Endodermal cell (in vitro differentiated cells): ENCODE data around the gene CHD3. TPM values are rescaled to one million over a fixed set of nuclear protein-coding genes. Genes with fewer than 3 reads are reported as not detected.

Source experiments
- DNase-seq: peaks from one replicate; pipeline ENCODE4 v3.0.0-alpha.2; 2017
- H3K27ac ChIP-seq: 2 replicates; pipeline ENCODE4 v1.5.1; 2013; ENCODE audit warnings: mild to moderate bottlenecking, low read depth, low read length, moderate library complexity
- H3K27me3 ChIP-seq: 2 replicates; pipeline ENCODE4 v1.6.1; 2013; ENCODE audit warnings: mild to moderate bottlenecking, low read length, moderate library complexity; ENCODE audit not compliant: insufficient read depth, control insufficient read depth, poor library complexity, severe bottlenecking
- H3K36me3 ChIP-seq: 2 replicates; pipeline ENCODE4 v1.7.0; 2013; ENCODE audit warnings: mild to moderate bottlenecking, low read length, moderate library complexity; ENCODE audit not compliant: control insufficient read depth, insufficient read depth
- H3K4me1 ChIP-seq: one replicate; pipeline ENCODE4 v1.7.0; 2013; ENCODE audit warnings: low read length; ENCODE audit not compliant: control insufficient read depth, insufficient read depth
- H3K4me3 ChIP-seq: 2 replicates; pipeline ENCODE4 v1.5.1; 2013; ENCODE audit warnings: mild to moderate bottlenecking, low read length, moderate library complexity
- H3K9ac ChIP-seq: 2 replicates; pipeline ENCODE4 v1.6.1; 2013; ENCODE audit warnings: mild to moderate bottlenecking, low read length, moderate library complexity; ENCODE audit not compliant: poor library complexity, severe bottlenecking; ENCODE audit errors: extremely low read depth
- H3K9me3 ChIP-seq: 2 replicates; pipeline ENCODE4 v1.6.1; 2013; ENCODE audit warnings: mild to moderate bottlenecking, low read length, moderate library complexity; ENCODE audit not compliant: control insufficient read depth
- H3K27ac Mint-ChIP-seq: 2 replicates; pipeline ENCODE4 v1.8.0; 2020; ENCODE audit warnings: mixed read lengths
- H3K27me3 Mint-ChIP-seq: 2 replicates; pipeline ENCODE4 v1.8.0; 2021; ENCODE audit warnings: mild to moderate bottlenecking, mixed read lengths; ENCODE audit not compliant: insufficient read depth
- H3K36me3 Mint-ChIP-seq: 2 replicates; pipeline ENCODE4 v1.8.0; 2020; ENCODE audit warnings: low read depth, mixed read lengths
- H3K4me1 Mint-ChIP-seq: 2 replicates; pipeline ENCODE4 v1.8.0; 2020; ENCODE audit warnings: mixed read lengths
- H3K4me3 Mint-ChIP-seq: 2 replicates; pipeline ENCODE4 v1.8.0; 2020; ENCODE audit warnings: mild to moderate bottlenecking, moderate library complexity, mixed read lengths
- H3K9me3 Mint-ChIP-seq: 2 replicates; pipeline ENCODE4 v1.8.0; 2020; ENCODE audit warnings: mild to moderate bottlenecking, mixed read lengths
- WGBS, 2 experiments: methylation state at CpG; one replicate each; pipeline versions ENCODE4 v1.1.5 to v1.1.7; 2013; ENCODE audit warnings: missing lambda C conversion rate in 2 of 2, mixed read lengths in 1 of 2; ENCODE audit not compliant: insufficient coverage in 1 of 2, insufficient read length in 1 of 2; 5-methylcytosine and 5-hydroxymethylcytosine counted together
- total RNA-seq, 2 donors: library from RNA; stranded (reverse); fragmentation: NEBNext Ultra II Directional in 1 of 2; extraction: Animal tissue kit (Norgen Biotek cat#: 25700) in 1 of 2; gene quantifications; 2 replicates in 1 of 2; 3 replicates in 1 of 2; pipeline ENCODE4 v1.2.1, GENCODE V29; 2021
- TF ChIP-seq, protein P1 (sequence below): fragments of 200-600 bp; sonication (generic); conservative IDR thresholded peaks from 2 replicates; pipeline ENCODE4 v1.5.0; 2021; ENCODE audit warnings: antibody characterized with exemption, mild to moderate bottlenecking

The CHD3 gene
- total RNA-seq, 2 donors from 2014 or later = 55.0 to 64.1 TPM

DNA sequence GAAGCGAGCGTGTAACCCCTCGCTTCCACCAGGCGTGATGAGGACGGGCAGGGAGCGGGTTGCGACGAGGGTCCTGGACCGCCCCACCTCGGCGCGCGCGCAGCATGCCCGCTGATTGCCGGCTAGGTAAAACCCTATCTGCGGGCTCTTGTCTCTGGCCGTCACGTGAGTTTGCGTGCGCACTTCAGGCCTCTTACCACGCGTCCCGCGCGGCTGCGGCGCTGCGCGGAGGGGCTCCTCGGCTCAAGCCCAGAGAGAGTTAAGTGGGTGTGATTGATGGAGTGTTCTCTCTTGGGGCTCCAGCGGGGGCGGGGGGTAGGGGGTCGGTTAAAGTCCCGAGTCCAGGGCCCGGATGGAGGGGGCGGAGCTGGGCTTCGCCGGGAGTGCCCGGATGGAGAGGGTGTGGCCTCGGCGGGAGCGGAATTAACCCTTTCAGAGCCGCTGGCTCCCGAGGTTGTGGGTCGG is 46.6 kb upstream of the CHD3 start:
- H3K4me1 Mint-ChIP-seq = peaks cover 40% of the 10 kb centered on the region

DNA sequence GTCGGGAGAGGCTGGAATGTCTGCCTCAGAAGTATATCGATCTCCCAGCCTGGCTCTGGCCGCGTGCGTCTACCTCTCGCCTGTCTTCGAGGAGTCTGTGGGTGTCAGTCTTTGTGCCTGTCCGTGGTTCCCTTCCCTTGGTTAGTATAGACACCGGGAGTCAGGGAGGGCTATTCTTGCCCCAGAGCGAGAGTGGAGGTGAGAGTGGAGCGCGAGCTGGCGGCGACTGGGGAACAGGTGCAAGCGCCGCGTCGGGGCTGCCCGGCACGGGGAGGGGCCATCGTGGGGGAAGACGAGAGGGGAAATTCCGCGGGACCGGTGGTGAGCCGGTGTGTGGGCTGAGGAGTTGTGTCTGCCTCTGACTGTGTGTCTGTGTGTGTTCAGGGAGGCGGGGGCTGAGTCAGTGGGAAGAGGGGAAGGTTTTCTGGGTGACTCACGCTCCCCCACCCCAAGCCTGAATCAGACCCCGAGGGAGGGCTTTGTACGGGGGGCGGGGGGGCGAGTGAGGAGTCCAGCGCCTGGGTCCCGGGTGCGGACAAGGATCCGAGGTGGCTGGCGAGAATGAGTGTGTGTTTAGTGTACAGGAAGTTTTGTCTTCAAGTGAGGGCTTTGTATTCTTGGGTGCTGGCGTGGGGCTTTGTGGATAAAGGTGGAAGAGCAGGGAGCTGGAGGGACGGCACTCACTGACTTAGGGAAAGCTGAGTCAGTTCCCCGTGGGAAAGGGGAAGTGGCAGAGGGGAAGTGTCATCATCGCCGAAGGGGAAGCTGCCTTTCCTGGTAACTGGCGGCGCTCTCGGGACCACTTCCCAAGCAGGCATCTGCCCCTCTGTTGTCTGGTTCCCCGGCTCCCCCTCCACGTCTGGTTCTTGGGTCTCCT is 46.0 kb upstream of the CHD3 start:
- H3K27me3 ChIP-seq = no peaks in the 10 kb centered on the region
- peak overlapping the region; percentile 82 for H3K4me3 Mint-ChIP-seq
- no peaks in the 10 kb centered on the region for H3K9me3 Mint-ChIP-seq
- H3K9ac ChIP-seq = peak overlapping the region; percentile 71
- TF ChIP-seq, protein P1, sequence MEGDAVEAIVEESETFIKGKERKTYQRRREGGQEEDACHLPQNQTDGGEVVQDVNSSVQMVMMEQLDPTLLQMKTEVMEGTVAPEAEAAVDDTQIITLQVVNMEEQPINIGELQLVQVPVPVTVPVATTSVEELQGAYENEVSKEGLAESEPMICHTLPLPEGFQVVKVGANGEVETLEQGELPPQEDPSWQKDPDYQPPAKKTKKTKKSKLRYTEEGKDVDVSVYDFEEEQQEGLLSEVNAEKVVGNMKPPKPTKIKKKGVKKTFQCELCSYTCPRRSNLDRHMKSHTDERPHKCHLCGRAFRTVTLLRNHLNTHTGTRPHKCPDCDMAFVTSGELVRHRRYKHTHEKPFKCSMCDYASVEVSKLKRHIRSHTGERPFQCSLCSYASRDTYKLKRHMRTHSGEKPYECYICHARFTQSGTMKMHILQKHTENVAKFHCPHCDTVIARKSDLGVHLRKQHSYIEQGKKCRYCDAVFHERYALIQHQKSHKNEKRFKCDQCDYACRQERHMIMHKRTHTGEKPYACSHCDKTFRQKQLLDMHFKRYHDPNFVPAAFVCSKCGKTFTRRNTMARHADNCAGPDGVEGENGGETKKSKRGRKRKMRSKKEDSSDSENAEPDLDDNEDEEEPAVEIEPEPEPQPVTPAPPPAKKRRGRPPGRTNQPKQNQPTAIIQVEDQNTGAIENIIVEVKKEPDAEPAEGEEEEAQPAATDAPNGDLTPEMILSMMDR = no peak
- peaks cover 11% of the 10 kb centered on the region for H3K4me1 ChIP-seq
- H3K27ac ChIP-seq = peak overlapping the region; percentile 92
- 0 to 1% methylated on average over 19 to 47 of the region's 47 CpGs for WGBS, 2 experiments
- no peak for DNase-seq
- H3K27ac Mint-ChIP-seq = peak overlapping the region; percentile 97
- H3K4me3 ChIP-seq = peak overlapping the region; percentile 93
- H3K4me1 Mint-ChIP-seq = peaks cover 34% of the 10 kb centered on the region
- H3K36me3 Mint-ChIP-seq = peaks cover 26% of the 10 kb centered on the region
- H3K9me3 ChIP-seq = no peaks in the 10 kb centered on the region
- H3K27me3 Mint-ChIP-seq = peaks cover 2% of the 10 kb centered on the region
- peaks cover 21% of the 10 kb centered on the region for H3K36me3 ChIP-seq

More for the DNA sequence above, 46.6 kb upstream of the CHD3 start:
- H3K27ac ChIP-seq = peak overlapping the region; percentile 92
- H3K9me3 ChIP-seq = no peaks in the 10 kb centered on the region
- H3K4me3 ChIP-seq = peak overlapping the region; percentile 93
- H3K27me3 Mint-ChIP-seq = peaks cover 2% of the 10 kb centered on the region
- no peaks in the 10 kb centered on the region for H3K27me3 ChIP-seq
- H3K9ac ChIP-seq = peak overlapping the region; percentile 71
- WGBS, 2 experiments = 0 to 1% methylated on average over 11 to 46 of the region's 46 CpGs
- peak; percentile 99 for DNase-seq
- H3K4me3 Mint-ChIP-seq = peak overlapping the region; percentile 82
- TF ChIP-seq, protein P1 = no peak
- H3K9me3 Mint-ChIP-seq = no peaks in the 10 kb centered on the region
- H3K4me1 ChIP-seq = peaks cover 11% of the 10 kb centered on the region
- peak overlapping the region; percentile 97 for H3K27ac Mint-ChIP-seq
- H3K36me3 ChIP-seq = peaks cover 17% of the 10 kb centered on the region
- peaks cover 21% of the 10 kb centered on the region for H3K36me3 Mint-ChIP-seq

DNA sequence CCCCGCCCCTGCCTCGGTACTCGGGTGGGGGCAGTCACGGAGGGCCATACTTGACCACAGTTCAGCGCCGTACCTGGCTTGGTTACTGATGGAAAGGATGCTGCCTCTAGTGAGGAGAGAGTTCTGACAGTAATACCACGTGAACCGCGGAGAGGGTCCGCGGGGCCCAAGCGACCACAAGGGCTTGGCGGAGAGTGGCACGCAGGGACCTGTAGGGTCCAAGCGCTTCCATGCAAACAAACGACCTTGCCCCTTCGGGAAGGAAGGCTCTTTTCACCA is 45.4 kb upstream of the CHD3 start:
- Histone ChIP-seq H3K9ac (peak overlapping the region; percentile 71), H3K4me1 (peaks cover 11% of the 10 kb centered on the region), H3K36me3 (peaks cover 21% of the 10 kb centered on the region), H3K27me3 (no peaks in the 10 kb centered on the region), H3K9me3 (no peaks in the 10 kb centered on the region), H3K4me3 (peak overlapping the region; percentile 93), H3K27ac (peak overlapping the region; percentile 92)
- peak overlapping the region; percentile 97 for H3K27ac Mint-ChIP-seq
- WGBS, 2 experiments = 0% methylated on average over 7 to 17 of the region's 17 CpGs
- TF ChIP-seq, protein P1 = no peak
- peaks cover 2% of the 10 kb centered on the region for H3K27me3 Mint-ChIP-seq
- H3K4me1 Mint-ChIP-seq = peaks cover 31% of the 10 kb centered on the region
- H3K36me3 Mint-ChIP-seq = peaks cover 27% of the 10 kb centered on the region
- peak overlapping the region; percentile 82 for H3K4me3 Mint-ChIP-seq
- peak; percentile 89 for DNase-seq
- H3K9me3 Mint-ChIP-seq = no peaks in the 10 kb centered on the region
